ENCODE measurements around the gene CUEDC1. TPM values are rescaled to one million over a fixed set of nuclear protein-coding genes. Genes with fewer than 3 reads are reported as not detected.

CUEDC1 gene
- total and polyA plus RNA-seq, 2 of the 13 experiments (the other 11 are each of a cell fraction or from before 2014, with no cell fraction given), result 7.4 to 12.9 TPM

GRCh38 chr17:57999496-58000017, 44.3 kb upstream of the CUEDC1 start (continued):
- TF ChIP-seq RNF219 (CRISPR knock-in tag; IDR thresholded peaks at IDR 0.05) (0 out of 2 replicates have a peak, but pooled peaks have one; percentile 26), HOXA3 (CRISPR knock-in tag; IDR thresholded peaks at IDR 0.05) (no peak), RAD51 (IDR thresholded peaks at IDR 0.05; ENCODE audit: borderline replicate concordance) (no peak), ZSCAN5A (CRISPR knock-in tag; IDR thresholded peaks at IDR 0.05; ENCODE audit: borderline replicate concordance) (no peak), FOXA3 (CRISPR knock-in tag; IDR thresholded peaks at IDR 0.05) (no peak), E2F1 (CRISPR knock-in tag; IDR thresholded peaks at IDR 0.05) (no peak), RBM22 (optimal IDR thresholded peaks at IDR 0.05; ENCODE audit: low read length) (peak; percentile 74), MTF2 (CRISPR knock-in tag; IDR thresholded peaks at IDR 0.05; ENCODE audit: borderline replicate concordance) (no peak), ZNF605 (CRISPR knock-in tag; IDR thresholded peaks at IDR 0.05) (no peak), ZNF691 (CRISPR knock-in tag; IDR thresholded peaks at IDR 0.05; ENCODE audit: borderline replicate concordance, low read depth) (no peak)

Data from HepG2 (cell line).